NOMO-1 treated with DMSO at 0.1 percent for 48 hours (cell line): ENCODE data around the gene GSTO2.

Experiments
- DNase-seq: peaks from one replicate; lab custom pipeline; 2025; ENCODE audit not compliant: unreplicated experiment; lab: John Stamatoyannopoulos, UW

GSTO2 gene

DNA sequence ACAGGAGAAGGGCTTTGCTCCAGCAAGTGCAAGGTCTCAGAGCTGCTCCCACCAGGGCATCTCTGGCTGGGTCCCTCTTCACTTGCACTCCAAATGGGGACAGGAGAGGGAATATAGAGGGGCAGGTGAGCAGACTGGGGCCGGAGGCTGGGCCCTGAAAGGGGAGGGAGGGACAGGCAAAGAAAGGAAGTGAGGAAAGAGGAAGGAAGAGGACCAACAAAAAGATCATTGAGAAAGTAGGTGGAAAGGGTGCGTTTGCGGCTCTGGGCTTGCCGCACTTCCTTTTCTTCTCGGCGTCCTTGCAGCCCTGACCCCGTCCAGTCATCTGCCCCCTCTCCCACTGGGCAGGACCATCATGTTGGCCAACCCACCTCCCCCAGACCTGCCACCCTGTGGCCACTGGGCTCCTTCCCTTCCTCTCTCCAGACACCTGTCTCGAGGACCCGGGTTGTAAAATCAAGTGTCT, 55.3 kb downstream of the GSTO2 start:
- DNase-seq: peak; percentile 90

DNA sequence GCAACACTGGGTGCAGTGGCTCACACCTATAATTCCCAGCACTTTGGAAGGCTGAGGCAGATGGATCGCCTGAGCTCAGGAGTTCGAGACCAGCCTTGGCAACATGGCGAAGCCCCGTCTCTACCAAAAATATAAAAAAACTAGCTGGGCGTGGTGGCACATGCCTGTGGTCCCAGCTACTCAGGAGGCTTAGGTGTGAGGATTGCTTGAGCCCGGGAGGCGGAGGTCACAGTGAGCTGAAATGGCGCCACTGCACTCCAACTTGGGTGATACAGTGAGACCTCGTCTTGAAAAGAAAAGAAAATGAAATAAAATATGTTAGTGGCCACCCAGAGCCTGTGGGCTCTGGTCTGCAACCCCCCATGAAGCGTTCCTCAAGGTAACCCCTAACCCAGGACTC, 55.9 kb downstream of the GSTO2 start:
- DNase-seq: no peak

DNA sequence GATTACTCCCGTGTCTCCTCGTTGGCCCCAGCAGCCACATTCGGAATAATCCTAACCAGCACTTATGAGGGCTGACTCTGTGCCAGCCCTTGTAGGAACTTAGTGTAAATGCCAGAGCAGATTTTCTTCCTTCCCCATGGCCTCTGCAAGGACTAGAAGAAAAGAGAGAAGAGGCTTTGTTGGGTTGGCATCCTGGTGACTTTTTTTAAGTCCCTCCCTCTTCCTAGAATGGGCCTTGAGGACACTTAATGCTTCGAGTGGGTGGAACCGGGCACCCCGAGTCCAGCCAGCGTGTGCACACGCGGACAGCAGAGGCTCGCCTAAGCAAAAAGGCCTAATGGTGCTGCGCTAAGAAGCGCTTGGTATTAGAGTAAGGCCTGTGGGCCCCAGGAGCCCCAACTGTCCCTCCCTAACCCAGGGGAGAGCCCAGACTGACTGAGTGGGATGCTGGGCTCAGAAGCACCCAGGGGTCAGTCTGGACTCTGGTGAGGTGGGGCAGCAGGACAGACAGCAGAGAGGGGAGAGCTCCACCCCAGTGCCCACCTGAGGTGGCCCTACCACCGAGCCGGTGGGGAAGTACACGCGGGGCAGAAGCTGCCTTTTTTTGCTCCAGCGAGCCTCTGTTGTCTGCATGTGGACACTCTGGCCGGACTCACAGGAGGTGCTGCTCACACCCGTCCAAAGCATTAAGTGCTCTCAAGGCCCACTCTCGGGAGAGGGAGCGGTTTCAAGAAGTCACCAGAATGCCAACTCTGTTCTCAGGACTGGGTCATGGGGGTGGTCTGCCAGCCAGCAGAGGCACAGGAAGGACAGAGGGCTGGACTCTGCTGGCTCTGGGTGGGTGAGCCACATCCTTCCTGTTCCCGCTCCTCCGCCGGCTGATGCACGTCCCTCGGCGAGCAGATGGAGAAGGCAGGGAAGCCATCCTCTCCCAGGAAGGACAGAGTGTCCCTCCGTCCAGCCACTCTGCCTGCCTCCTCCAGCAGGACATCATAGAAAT, 56.8 kb downstream of the GSTO2 start:
- no peak for DNase-seq

DNA sequence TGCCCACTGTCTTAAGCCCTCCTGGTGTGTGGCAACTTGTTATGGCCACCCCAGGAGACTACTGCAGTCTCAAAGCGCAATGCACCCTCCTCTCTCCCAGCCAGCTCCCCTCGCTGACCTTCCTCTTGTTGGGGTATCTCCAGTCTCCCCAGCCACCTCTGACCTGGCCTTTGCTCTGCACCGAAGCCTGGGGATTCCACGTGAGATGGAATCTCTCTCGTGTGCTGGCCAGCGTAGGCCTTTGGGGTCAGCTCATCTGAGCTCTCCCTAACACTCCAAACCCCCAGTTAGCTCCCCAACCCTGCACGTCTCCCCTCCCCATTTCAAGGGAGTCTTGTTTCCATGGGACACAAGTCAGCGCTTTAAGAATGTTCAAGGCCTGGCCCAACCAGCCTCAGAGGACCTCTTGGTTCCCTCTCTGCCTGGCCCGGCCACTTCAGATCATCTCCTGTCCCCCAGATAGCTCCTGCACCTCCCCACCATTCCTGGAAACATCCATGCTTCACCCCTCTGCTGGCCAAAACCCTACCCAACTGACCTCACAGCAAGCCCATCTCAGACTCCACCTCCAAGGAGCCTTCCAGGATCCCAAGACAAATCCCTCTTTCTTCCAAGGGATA, 58.1 kb downstream of the GSTO2 start:
- DNase-seq: no peak

DNA sequence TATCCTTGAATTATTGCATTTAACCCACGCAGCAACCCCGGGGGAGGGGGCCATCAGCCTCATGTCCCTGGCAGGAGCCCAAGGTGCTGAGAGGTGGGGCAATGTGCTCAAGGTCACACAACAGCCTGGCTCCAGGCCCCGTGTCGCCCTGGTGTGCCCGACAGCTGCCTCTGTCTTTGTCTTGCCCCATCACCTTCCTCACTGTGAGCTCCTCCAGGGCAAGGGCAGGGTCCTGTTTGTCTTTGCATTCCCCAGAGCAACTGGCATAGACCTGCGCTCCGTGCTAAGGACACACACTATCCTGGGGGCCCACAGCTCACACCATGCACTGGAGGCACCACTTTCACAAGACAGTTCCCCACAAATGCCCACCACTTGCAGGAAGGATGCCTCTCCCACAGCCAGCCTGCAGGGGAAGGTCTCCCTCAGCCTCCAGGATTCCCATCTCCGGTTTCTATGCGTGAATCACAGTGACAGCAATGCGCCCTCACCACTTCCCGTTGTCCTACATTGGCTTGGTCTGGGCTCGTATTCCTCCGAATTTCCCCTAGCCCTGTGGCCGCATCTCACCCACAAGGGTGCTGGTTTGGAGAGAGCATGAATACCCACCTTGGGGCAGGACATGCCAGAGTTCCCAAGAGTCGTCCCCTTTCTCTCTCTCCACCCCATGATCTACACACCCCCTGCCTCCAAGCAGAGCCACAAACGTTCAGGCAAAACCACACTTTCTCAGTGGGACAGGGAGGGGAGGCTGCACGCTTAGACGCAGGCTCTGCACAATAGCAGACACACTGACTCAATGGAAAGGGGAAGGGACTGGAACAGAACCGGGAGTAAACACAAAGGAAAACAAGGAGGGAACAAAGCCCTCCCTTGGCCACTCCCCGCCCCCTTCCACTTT, 59.0 kb downstream of the GSTO2 start:
- no peak for DNase-seq

DNA sequence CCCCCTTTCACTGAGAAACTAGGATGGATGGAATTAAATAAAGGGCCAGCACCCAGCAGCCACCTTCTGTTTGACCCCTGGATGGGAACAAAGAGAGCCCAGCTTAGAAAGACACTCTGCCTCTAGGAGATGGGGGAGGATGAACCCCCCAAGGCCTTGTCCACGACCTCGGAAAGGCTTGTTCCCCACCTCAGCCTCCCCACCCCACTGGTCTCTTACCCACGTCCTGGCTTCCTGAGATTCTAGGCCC, 59.6 kb downstream of the GSTO2 start:
- DNase-seq: no peak

DNA sequence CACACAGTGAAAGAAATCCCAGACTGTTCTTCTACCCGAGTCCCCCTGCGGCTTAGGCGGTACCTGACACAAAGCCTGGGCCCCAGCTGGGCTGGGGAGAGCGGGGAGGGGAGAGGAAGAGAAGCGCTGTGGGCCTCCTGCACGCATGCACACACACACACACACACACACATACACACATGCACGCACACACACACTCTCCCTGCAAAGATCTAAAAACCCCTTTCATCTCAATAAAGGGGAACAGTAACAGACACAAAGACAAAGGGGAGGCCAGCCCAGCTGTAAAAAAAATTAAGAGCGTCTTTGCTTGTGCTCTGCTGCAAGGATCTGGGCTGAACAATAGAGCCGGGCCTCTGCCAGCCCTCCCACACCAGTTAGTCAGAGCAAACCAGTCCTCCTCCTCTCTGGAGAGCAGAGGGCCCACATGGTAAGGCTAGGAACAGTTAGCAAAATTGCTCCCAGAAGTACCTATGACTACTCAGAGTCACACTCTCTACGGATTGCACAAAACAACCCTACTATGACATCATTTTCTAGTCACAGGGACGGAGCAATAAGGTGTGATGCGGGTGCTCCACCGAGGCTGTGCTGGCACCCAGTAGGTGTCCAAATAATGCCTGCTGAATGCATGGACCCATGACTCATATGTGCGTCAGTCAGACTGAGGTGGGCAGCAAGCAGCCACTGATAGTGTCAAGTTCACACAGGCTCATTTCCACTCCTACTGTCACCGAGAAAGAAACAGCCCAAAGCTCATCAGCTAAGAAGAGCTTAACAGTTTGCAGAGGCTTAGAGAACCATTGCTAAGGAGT, 60.1 kb downstream of the GSTO2 start:
- DNase-seq: peak; percentile 50

DNA sequence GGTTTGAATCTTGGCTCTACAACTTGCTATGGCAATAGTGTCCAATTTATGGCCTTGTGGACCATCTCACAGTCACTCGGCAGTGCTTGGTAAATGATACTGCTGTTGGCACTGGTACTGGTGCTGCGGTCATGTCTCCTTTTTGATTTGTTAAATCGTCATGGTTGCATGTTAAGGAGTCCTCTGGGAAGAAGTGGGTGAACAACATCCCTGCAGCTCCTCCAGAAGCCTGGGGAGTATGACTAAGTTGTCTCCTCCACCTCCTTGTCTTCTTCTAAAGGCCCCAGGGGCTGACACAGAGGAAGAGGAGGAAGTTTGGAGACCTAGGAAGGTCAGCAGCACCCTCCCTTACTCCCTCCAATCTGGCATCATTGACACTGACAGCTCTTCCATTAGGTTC, 60.8 kb downstream of the GSTO2 start:
- DNase-seq: no peak

DNA sequence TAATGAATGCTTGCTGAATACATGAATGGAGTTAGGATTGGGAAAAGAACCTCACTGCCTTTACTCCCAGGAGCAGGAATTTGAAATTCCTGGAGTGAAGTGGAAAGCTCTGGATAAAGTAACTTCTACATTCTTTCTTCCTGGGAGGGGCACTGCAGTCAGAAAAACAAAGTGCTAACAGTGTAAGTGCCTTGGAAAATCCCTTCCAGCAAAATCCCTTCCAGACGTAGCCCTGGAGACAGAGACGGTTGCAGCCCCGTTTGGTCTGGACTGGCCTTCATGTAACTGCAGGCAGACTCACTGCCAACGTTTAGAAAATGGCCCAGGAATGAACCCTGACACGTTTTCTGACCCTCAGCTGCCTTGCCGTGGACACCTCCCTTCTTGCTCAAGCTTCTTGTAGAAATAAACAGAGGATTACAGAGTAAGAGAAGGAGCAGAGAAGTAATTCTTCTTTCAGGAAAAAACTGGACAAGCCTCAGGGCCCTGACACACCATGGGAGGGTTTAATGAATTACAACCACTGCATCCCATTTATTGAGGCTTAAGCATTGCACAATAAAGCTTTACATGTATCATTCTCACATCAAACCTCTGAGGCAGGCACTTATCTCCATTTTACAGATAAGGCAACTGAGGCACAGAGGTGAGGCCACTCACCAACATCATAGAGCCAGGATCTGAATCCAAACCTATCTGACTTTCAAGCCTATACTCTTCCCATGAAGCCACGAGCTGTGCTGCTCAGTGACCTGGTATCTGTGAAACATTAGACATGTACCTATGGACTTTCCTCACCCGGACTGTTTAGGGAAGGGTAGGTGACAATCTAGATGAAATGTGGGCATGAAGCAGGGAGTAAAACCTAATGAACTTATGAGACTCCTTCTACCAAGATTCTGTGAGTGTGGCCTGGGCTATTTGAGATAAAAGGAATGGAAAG, 61.5 kb downstream of the GSTO2 start:
- DNase-seq: no peak

DNA sequence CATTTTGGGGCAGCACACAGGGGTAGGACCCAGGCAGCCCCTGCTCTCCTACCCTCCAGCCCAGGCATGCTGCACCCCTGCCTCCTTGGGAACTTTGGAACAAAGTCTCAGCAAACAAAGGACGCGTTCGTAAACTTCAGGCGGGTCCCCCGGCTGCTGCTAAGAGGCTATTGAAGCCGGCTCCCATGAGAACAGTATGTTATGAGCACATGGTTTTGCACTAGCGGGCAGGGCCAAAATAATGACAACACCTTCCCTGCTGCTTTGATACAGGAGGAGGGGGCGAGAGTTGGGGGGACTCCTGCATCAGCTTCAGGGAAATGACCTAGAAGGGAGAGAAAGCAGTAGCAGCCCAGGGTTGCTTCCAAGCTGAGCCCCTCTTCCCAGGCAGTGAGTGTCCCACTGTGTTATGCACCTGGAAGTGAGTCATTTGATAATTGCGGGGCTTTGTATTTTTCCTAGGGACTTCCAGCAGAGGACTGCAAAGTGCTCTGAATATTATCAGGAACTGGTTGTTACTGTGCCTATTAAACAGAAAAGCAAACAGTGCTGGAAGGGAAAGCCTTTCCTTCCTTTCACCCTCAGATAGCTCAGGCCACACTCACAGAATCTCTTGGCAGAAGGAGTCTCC, 62.3 kb downstream of the GSTO2 start:
- DNase-seq: no peak

DNA sequence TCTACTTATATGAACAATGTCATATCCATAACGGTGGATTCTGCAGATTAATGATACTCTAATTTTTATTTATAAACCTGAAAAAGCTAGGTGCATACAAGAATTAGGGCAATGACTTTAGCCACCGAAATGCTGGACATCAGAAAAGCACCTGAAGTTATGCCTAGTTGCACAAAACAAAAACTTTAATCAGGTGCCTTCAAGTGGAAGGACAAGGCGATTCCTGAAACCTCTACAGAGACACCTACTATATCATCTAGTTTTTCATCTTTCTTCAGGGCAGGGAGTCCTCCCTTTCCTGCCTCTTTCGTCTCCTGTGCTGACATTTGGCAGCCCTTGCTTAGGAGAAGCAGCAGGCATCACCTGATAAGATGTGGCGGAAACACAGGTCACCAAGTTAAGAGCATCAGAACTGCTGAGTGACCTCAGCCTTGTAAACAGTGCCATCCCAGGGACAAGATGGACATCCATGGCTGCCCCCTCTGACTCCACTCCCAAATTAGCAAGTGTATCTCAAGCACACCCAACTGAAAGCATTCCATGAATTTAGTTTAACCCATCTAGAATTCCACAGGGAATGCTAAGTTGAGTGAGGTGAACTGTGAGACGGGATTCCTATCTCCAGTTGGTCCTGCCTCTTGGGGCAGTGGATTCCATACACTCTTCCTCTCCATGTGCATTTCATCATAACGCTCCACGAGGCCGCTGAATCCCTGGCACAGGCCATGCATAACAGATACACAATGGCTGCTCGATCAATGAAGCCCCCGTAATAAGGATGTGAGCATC, 63.5 kb downstream of the GSTO2 start:
- DNase-seq: no peak

DNA sequence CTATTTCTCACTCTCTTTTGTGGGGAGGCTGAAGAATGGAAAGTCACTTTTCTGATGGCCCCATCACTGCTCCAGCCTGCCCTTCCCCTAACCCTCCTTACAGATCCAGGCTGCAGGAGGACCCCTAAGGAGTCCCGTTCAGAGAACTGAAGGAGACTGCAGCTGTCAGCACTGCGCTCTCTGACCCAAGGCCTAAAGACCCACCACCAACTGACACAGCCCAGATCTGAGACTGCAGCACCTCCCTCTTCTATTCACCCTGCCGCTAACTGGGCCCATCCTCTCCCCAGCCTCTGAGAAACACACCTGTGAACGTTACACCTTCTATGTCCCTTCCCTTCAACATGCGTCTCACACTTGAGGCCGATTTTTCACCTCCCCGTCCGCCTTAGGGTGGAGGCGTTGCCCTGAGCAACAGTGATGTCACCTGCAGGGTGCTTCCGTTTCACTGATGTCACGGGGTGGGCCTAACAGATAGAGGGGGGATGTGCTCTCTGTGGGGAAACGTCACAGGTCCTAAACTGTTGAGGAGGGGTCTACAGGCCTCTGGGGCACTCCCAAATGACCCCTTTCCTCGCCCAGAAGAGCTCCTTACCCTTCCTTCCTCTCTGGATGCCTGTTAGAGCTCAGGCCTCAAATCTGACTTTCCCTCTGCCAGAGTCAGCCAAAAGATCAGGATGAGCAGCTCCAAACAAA, 64.2 kb downstream of the GSTO2 start:
- DNase-seq: no peak

DNA sequence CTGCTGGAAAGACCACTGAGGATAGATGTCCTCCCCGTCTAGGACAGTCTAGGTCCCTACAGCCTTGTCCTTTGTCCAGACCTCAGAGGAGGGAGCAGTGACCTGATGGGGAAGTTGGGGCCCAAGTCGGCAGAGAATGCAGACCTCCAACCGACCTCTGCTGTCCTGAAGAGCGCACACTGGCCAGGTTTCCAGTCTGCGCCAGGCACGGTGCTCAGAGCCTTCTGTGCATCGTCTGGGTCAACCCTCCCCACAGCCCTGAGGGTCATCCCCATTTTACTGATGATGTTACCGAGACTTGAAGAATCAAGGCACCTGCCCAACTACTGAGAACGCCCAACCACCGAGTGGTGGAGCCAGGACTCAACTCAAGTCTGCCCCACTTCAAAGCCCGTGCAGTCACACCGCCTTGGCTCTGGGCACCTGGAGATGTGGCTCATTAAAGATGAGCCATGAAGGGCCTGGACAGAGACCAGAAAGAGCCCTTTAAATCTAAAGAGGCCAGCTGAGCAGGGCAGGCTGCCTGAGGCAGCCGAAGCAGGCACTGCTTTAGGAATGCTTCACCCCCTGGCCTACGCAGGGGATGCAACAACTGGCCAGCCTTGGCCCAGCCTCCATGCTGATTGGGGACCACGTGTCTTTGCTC, 64.9 kb downstream of the GSTO2 start:
- DNase-seq: no peak

DNA sequence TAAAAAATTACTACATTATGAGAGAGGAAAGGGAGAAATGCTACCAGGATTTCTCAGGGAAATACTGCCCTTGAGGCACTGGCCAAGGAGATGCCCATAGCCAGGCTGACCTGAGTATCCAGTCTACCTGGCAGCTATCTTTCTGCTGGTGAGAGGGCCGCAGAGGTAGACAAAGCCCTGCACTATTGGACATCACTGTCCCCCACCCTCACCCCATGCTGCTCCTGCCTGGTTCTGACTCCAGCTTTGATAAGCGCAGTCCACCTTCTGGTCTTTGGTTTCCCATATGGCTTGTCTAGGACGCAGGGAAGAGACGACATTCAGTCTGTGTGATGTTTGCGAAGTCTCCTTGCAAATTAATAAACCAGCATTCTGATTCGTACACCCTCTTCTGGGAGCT, 65.6 kb downstream of the GSTO2 start:
- no peak for DNase-seq

DNA sequence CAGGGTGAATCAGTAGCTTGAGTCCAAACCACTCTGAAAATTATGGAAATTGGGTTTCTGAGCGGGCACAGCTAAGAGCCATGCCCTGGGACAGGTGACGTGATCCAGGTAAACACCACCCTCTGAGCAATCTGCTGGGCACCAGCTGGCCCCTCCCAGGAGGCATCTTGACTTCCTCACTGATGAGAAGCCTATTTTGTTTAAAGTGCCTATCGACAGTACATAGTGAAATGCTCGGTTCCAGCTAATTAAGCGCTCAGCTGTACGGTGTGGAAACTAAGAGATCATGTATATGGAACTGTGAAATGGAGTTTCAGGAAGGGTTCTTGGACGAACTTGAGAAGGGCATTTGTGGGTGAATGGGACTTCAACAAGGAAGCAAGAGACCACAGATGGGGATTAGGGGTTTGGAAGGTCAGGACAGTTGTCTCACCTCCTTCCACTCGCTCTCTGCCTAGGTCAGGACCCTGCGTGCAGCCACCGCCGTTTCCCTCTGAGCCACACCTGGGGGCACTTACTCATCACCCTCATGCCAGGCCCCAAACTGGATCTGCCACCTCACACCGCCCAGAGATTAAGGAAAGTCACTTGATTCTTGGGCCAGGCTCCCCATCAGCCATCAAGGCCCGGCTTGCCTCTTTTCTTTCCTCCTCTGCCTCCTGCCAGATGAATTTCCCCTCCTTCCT, 66.1 kb downstream of the GSTO2 start:
- no peak for DNase-seq

DNA sequence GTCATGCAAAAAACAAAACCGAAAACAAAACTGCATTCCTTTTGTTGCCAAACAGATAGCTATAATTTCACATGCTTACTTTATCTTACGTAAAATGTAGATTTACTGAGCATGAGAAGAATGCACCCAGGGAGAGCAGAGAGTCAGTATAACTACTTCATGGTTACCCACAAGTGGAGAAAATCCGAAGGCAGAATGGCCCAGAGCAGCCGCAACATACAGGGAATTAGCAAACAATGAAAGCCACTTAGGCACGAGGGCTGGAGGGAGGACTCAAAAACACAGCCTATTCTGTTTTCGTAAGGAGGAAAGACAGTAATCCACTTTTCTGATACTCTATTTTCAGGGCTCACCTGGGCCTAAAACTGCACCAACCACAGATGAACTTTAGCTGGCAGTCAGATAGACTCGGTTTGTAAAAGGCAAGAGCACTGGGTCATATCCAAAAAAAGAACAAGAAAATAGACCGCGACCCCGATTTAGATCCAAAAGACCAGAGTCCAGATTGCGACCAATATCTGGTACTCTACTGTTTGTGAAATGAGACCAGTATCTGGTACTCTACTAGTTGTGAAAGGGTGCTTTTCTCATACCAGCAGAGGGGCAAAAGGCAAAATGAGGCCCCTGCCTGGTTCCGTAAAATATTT, 68.0 kb downstream of the GSTO2 start:
- DNase-seq: no peak
